ENCODE results near the gene AMN1. TPM values are rescaled to one million over a fixed set of nuclear protein-coding genes. Genes with fewer than 3 reads are reported as not detected.

The AMN1 gene
- total and polyA plus RNA-seq, 2 of the 13 experiments (the other 11 are each of a cell fraction or from before 2014, with no cell fraction given) = 7.5 to 26.5 TPM

- no peak for TF ChIP-seq RFXANK (CRISPR knock-in tag; IDR thresholded peaks at IDR 0.05)
- peak; percentile 68; the same call in 1 of the 2 replicates for TF ChIP-seq ZNF329 (CRISPR knock-in tag; IDR thresholded peaks at IDR 0.05; ENCODE audit: low read depth)
- TF ChIP-seq U2AF1 (optimal IDR thresholded peaks at IDR 0.05; ENCODE audit: low read depth, low read length) = no peak
- TF ChIP-seq ZNF331 (CRISPR knock-in tag; IDR thresholded peaks at IDR 0.05) = peak; percentile 71; the same call in 1 of the 2 replicates
- peak; percentile 50; the same call in 1 of the 2 replicates for TF ChIP-seq TAF1 (CRISPR knock-in tag; IDR thresholded peaks at IDR 0.05)
- TF ChIP-seq HNF4G (IDR thresholded peaks at IDR 0.05; ENCODE audit: borderline replicate concordance, low read depth, low read length) = 0 out of 2 replicates have a peak, but pooled peaks have one; percentile 5
- TF ChIP-seq HNF4G (CRISPR knock-in tag; IDR thresholded peaks at IDR 0.05; ENCODE audit: borderline replicate concordance, low read depth) = no peak
- TF ChIP-seq RXRA (CRISPR knock-in tag; IDR thresholded peaks at IDR 0.05) = peak; percentile 34; the same call in 1 of the 2 replicates
- no peak for TF ChIP-seq ZNF780A (CRISPR knock-in tag; IDR thresholded peaks at IDR 0.05)
- no peak for TF ChIP-seq KDM4B (CRISPR knock-in tag; IDR thresholded peaks at IDR 0.05)
- TF ChIP-seq PHF8 (CRISPR knock-in tag; IDR thresholded peaks at IDR 0.05) = peak; percentile 53; the same call in 1 of the 2 replicates
- peak; percentile 47; the same call in 1 of the 2 replicates for TF ChIP-seq ZNF710 (CRISPR knock-in tag; IDR thresholded peaks at IDR 0.05; ENCODE audit: borderline replicate concordance)
- TF ChIP-seq, protein P1, sequence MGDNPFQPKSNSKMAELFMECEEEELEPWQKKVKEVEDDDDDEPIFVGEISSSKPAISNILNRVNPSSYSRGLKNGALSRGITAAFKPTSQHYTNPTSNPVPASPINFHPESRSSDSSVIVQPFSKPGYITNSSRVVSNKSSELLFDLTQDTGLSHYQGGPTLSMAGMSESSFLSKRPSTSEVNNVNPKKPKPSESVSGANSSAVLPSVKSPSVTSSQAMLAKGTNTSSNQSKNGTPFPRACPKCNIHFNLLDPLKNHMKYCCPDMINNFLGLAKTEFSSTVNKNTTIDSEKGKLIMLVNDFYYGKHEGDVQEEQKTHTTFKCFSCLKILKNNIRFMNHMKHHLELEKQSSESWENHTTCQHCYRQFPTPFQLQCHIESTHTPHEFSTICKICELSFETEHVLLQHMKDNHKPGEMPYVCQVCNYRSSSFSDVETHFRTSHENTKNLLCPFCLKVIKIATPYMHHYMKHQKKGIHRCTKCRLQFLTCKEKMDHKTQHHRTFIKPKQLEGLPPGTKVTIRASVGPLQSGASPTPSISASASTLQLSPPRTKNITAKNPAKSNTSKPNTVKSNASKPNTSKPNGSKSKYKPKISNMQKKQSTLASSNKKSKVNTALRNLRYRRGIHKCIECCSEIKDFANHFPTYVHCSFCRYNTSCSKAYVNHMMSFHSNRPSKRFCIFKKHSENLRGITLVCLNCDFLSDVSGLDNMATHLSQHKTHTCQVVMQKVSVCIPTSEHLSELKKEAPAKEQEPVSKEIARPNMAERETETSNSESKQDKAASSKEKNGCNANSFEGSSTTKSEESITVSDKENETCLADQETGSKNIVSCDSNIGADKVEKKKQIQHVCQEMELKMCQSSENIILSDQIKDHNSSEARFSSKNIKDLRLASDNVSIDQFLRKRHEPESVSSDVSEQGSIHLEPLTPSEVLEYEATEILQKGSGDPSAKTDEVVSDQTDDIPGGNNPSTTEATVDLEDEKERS (CRISPR knock-in tag; IDR thresholded peaks at IDR 0.05) = no peak
- no peak for TF ChIP-seq ZNF546 (CRISPR knock-in tag; conservative IDR thresholded peaks at IDR 0.05)
- TF ChIP-seq ZSCAN30 (CRISPR knock-in tag; IDR thresholded peaks at IDR 0.05) = no peak
- TF ChIP-seq ATF4 (CRISPR knock-in tag; IDR thresholded peaks at IDR 0.05) = no peak
- TF ChIP-seq SOX5 (CRISPR knock-in tag; IDR thresholded peaks at IDR 0.05; ENCODE audit: borderline replicate concordance) = peak; percentile 61; the same call in 1 of the 2 replicates
- peak; percentile 89 for TF ChIP-seq NR0B2 (CRISPR knock-in tag; IDR thresholded peaks at IDR 0.05)
- 0 out of 2 replicates have a peak, but pooled peaks have one; percentile 31 for TF ChIP-seq ZNF333 (CRISPR knock-in tag; IDR thresholded peaks at IDR 0.05; ENCODE audit: borderline replicate concordance)
- TF ChIP-seq BCL6 (CRISPR knock-in tag; IDR thresholded peaks at IDR 0.05) = no peak
- no peak for TF ChIP-seq CCDC6 (CRISPR knock-in tag; IDR thresholded peaks at IDR 0.05)
- TF ChIP-seq EZH2 (conservative IDR thresholded peaks at IDR 0.05; ENCODE audit: low read depth, low read length) = no peak
- TF ChIP-seq ZNF510 (CRISPR knock-in tag; IDR thresholded peaks at IDR 0.05; ENCODE audit: low read depth) = 0 out of 2 replicates have a peak, but pooled peaks have one; percentile 15
- no peak for TF ChIP-seq CBX1 (IDR thresholded peaks at IDR 0.05; ENCODE audit: low read depth)
Observed at GRCh38 chr12:31659087-31659942, 69.5 kb downstream of the AMN1 start, which contains the start of gene ETFBKMT (continued).

Data from HepG2 (cell line).